ENCODE data around the gene EDN2. TPM values are rescaled to one million over a fixed set of nuclear protein-coding genes. Genes with fewer than 3 reads are reported as not detected.

The EDN2 gene
- total and polyA plus RNA-seq, 2 donors (not counting 1 experiment from before 2014, with no cell fraction given), result not detected

DNA sequence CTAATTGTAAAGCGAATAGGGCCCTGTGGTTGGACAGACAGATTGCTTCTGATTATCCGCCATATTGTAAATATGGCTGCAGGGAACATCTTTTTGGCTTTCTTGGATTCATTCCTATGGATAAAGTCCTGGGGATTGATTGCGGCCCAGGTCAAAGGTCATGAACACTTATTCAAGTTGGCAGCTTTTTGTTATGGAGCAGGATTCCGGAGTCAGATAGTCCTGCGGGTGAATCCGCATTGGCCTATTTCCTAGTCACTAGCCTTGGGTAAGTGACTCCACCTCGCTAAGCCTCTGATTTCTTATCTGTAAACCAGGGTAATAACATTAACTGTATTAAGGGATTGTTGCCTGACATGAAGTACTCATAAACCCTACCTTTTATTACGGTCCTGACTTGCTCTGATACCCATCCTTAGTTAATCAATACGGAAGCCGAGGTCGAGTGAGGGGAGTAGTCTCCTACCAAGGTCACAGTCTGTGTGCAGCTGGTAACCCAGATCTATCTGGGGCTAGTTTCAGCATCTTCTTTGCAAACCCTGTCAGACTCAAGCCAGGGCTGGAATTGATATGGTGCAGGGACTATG is 31.7 kb downstream of the EDN2 start:
- H3K9me3 Mint-ChIP-seq (ENCODE audit: insufficient read depth), result no peaks in the 10 kb centered on the region
- H3K79me2 ChIP-seq (ENCODE audit: control insufficient read depth, insufficient read depth, low read length), result no peaks in the 10 kb centered on the region
- intact Hi-C loops (cut with micrococcal nuclease), result no loop called here
- no peaks in the 10 kb centered on the region for H4K20me1 ChIP-seq (ENCODE audit: control insufficient read depth, insufficient read depth, low read length, poor library complexity, severe bottlenecking)
- peaks cover 2% of the 10 kb centered on the region for H3K27me3 Mint-ChIP-seq
- TF ChIP-seq EZH2 (IDR thresholded peaks at IDR 0.05; ENCODE audit: borderline replicate concordance, insufficient read depth, low read depth, low read length, poor library complexity, severe bottlenecking), result no peak
- TF ChIP-seq, protein P1, sequence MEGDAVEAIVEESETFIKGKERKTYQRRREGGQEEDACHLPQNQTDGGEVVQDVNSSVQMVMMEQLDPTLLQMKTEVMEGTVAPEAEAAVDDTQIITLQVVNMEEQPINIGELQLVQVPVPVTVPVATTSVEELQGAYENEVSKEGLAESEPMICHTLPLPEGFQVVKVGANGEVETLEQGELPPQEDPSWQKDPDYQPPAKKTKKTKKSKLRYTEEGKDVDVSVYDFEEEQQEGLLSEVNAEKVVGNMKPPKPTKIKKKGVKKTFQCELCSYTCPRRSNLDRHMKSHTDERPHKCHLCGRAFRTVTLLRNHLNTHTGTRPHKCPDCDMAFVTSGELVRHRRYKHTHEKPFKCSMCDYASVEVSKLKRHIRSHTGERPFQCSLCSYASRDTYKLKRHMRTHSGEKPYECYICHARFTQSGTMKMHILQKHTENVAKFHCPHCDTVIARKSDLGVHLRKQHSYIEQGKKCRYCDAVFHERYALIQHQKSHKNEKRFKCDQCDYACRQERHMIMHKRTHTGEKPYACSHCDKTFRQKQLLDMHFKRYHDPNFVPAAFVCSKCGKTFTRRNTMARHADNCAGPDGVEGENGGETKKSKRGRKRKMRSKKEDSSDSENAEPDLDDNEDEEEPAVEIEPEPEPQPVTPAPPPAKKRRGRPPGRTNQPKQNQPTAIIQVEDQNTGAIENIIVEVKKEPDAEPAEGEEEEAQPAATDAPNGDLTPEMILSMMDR (IDR thresholded peaks at IDR 0.05), result no peak
- no peak overlapping the region for H2AFZ ChIP-seq (ENCODE audit: insufficient read depth, low read depth, low read length, poor library complexity, severe bottlenecking)
- H3K4me1 ChIP-seq (ENCODE audit: control insufficient read depth in 2 of 2, insufficient read depth in 2 of 2, low read length in 2 of 2), result no peaks in the 10 kb centered on the region
- no peak overlapping the region for H3K4me2 ChIP-seq (replicated peaks; ENCODE audit: low read depth, low read length, poor library complexity, severe bottlenecking)
- no peak overlapping the region for H3K4me3 ChIP-seq (ENCODE audit: control extremely low read depth in 1 of 5, extremely low read depth in 1 of 5, insufficient read depth in 1 of 5, low read depth in 2 of 5, low read length in 4 of 5)
- H3K36me3 ChIP-seq (replicated peaks in 1 of 2; ENCODE audit: control extremely low read depth in 1 of 2, control insufficient read depth in 1 of 2, extremely low read depth in 1 of 2, insufficient read depth in 2 of 2, low read length in 1 of 2), result no peaks in the 10 kb centered on the region
- no peak overlapping the region for H3K9ac ChIP-seq (ENCODE audit: low read length)
- H3K27ac ChIP-seq (ENCODE audit: low read length in 2 of 2), result no peak overlapping the region
- WGBS (ENCODE audit: insufficient coverage), result 97% methylated on average over 9 of the region's 11 CpGs
- ATAC-seq (ENCODE audit: low read depth) (no peak), DNase-seq (no peak)
- H3K9me3 ChIP-seq (ENCODE audit: control extremely low read depth in 1 of 3, control insufficient read depth in 2 of 3, insufficient read depth in 1 of 3, low read length in 2 of 3), result no peaks in the 10 kb centered on the region
- CTCF ChIA-PET, result no interaction called here
- no peak overlapping the region for H3K4me3 Mint-ChIP-seq
- POLR2A ChIA-PET, result no interaction called here
- H3K27ac Mint-ChIP-seq, result no peak overlapping the region
- H3K4me1 Mint-ChIP-seq, result no peaks in the 10 kb centered on the region
- no peaks in the 10 kb centered on the region for H3K27me3 ChIP-seq (replicated peaks in 1 of 4; ENCODE audit: control extremely low read depth in 1 of 4, control insufficient read depth in 3 of 4, insufficient read depth in 4 of 4, low read length in 3 of 4)

GRCh38 chr1:41450747-41451285 is 33.7 kb downstream of the EDN2 start:
- Histone ChIP-seq H4K20me1 (ENCODE audit: control insufficient read depth, insufficient read depth, low read length, poor library complexity, severe bottlenecking) (no peaks in the 10 kb centered on the region), H3K4me3 (ENCODE audit: control extremely low read depth in 1 of 5, extremely low read depth in 1 of 5, insufficient read depth in 1 of 5, low read depth in 2 of 5, low read length in 4 of 5) (no peak overlapping the region), H3K9ac (ENCODE audit: low read length) (no peak overlapping the region), H3K4me2 (replicated peaks; ENCODE audit: low read depth, low read length, poor library complexity, severe bottlenecking) (no peak overlapping the region), H3K27ac (ENCODE audit: low read length in 2 of 2) (no peak overlapping the region), H3K36me3 (replicated peaks in 1 of 2; ENCODE audit: control extremely low read depth in 1 of 2, control insufficient read depth in 1 of 2, extremely low read depth in 1 of 2, insufficient read depth in 2 of 2, low read length in 1 of 2) (no peaks in the 10 kb centered on the region), H3K9me3 (ENCODE audit: control extremely low read depth in 1 of 3, control insufficient read depth in 2 of 3, insufficient read depth in 1 of 3, low read length in 2 of 3) (peaks cover 0 to under 1% (median 0%) of the 10 kb centered on the region in 3 donors), H3K79me2 (ENCODE audit: control insufficient read depth, insufficient read depth, low read length) (no peaks in the 10 kb centered on the region), H3K27me3 (replicated peaks in 1 of 4; ENCODE audit: control extremely low read depth in 1 of 4, control insufficient read depth in 3 of 4, insufficient read depth in 4 of 4, low read length in 3 of 4) (no peaks in the 10 kb centered on the region), H3K4me1 (ENCODE audit: control insufficient read depth in 2 of 2, insufficient read depth in 2 of 2, low read length in 2 of 2) (no peaks in the 10 kb centered on the region), H2AFZ (ENCODE audit: insufficient read depth, low read depth, low read length, poor library complexity, severe bottlenecking) (no peak overlapping the region)
- no peak for ATAC-seq (ENCODE audit: low read depth)
- H3K9me3 Mint-ChIP-seq (ENCODE audit: insufficient read depth), result no peaks in the 10 kb centered on the region
- peaks cover 12% of the 10 kb centered on the region for H3K27me3 Mint-ChIP-seq
- TF ChIP-seq EZH2 (IDR thresholded peaks at IDR 0.05; ENCODE audit: borderline replicate concordance, insufficient read depth, low read depth, low read length, poor library complexity, severe bottlenecking), result no peak
- TF ChIP-seq, protein P1 (IDR thresholded peaks at IDR 0.05), result no peak
- ChIA-PET CTCF (no interaction called here), POLR2A (no interaction called here)
- no peak for DNase-seq
- intact Hi-C loops (cut with micrococcal nuclease), result no loop called here
- no peak overlapping the region for H3K4me3 Mint-ChIP-seq
- WGBS (ENCODE audit: insufficient coverage), result 91% methylated on average over 9 of the region's 9 CpGs
- no peak overlapping the region for H3K27ac Mint-ChIP-seq
- no peaks in the 10 kb centered on the region for H3K4me1 Mint-ChIP-seq

Data from B cell (primary cell).